Measurements from ENCODE around the gene CLCN4.

Gene CLCN4

DNA sequence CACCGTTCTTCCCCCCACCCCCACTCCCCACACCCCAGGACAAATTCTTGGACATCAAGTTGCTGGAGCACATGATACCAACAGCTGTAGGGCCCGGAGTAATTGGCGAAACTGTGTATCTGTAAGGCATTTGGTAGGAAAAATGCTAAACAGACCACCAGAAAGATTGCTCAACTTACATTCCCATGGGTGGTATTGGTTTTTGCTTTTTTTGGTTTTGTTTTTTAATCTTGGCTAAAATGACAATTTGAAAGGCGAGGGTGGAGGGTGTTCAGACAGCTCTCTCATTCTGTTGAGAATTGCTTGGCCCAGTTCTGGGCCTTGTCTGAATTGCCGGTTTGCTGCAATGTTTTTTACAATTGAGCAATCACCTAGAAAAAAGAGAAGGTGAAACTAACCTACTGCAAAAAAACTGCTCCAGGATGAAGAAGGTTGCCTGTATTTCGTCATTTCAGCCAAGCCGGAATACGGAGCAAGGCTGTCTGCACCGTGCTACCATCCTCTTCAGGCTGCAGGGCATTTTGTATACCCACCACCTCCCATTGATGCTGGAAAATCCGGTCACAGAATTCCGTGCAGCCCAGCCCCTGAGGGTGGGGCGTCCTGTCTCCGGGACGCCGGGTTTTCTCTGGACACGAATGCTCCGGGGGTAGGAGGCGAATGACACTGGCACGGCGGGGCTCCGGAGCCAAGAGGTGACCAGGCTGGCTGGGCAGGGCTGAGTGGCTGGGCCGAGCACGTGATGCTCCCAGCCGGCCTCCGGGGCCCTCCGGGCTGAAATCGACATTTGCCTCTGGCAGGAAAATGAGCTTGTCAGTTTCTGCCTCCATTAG lies at the start of gene CLCN4:
Gene CLCN4 (plus strand): TSS at position 777 of the 833 bp plus-strand sequence. CDS start 28,058 bp downstream, outside the sequence.
- DNase-seq (ENCODE audit: low read depth in 2 of 2): no peak

DNA sequence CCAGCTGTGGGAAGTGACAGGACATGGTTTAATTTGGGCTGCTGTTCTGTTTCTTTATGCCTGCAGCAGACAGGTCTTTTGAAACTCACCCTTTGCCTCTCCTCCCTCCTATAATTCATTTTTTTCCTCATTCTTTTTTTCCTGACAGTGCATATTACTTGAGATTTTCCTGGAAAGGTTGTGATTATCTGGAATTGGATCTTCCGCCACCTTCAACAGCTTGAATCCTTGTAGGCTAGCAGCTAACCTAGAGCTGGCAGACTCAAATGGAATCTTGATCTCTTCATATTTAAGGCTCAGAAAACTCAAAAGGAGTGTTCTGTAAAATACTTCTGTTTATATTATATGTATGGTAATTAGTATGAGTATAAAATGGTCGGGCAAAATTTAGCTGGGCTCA lies 49.3 kb upstream of the CLCN4 start:
- DNase-seq (ENCODE audit: low read depth in 2 of 2): no peak

- DNase-seq (ENCODE audit: low read depth in 2 of 2): no peak
These were observed 48.5 kb upstream of the CLCN4 start for GRCh38 chrX:10108288-10108687.

DNA sequence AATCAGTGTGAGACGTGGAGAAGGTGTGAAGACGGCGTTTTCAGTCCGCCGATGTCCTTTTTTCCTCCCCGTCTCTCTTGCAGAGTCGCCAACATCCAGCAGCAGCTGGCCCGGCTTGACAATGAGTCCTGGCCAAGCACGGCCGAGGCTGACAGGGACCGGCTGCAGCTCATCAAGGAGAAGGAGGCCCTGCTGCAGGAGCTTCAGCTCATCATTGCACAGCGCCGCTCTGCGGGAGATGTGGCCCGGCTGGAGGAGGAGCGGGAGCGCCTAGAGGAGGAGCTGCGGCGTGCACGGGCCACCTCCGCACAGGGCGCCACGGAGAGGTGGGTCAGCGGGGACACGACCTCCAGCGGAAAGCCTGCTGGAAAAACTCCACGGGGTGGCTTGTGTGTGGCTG lies 47.1 kb upstream of the CLCN4 start:
- DNase-seq (ENCODE audit: low read depth in 2 of 2): no peak

- no peak for DNase-seq (ENCODE audit: low read depth in 2 of 2)
These were observed 46.3 kb upstream of the CLCN4 start for GRCh38 chrX:10110316-10110935.

DNA sequence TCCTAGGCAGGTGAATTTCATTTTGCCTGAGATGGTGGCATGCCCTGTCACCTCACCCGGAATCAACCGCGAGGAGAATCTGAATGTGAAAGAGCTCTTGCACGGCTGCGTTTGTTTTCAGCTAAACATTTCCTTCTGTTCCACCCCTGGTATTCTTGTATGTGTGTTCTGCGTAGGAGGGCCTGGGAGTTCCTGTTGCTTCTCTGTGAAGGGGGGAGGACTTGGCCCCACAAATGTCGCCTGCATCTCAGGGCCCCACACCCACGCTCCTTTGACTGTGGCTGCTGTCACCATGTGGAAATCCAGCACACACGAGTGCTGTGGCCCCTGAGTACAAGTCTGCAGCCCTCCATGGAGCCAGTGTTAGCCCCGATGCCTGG lies 45.8 kb upstream of the CLCN4 start:
- no peak for DNase-seq (ENCODE audit: low read depth in 2 of 2)

DNA sequence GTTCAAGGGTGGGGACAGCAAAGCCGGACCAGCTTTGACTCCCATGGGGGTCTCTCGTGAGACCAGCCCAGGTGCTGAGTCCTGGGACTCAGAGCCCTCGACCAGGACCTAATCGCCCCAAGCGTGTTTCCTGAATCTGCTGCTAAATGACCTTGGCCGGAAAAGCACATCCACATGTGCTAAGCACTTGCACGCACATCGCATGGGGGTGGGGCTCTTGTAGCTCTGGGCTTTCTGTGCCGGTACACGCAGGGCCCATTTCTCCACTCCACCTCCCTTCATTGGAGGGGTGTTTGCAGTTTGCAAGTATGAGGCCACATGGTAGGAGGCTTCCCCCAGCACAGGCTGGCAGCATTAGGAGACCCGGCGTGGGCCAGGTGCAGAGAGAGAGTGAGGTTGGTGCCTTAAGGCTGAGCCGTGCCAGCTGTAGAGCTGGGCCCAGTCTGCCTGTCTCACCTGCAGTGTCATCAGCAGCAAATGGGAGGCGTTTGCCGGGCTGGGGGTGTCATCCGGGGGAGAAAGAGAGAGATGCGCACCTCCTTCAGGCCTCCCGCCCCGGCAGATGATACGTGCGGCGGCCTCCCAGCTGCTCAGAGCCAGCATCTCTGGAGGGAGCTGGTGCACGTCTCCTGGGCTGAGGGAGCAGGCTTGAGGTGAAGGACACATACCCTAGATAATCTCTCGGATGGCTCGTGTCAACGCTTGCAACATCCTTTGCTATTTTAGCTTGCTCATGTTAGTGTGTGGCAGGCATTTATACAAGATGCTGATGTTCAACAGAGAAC lies 45.2 kb upstream of the CLCN4 start:
- DNase-seq (ENCODE audit: low read depth in 2 of 2): no peak

DNA sequence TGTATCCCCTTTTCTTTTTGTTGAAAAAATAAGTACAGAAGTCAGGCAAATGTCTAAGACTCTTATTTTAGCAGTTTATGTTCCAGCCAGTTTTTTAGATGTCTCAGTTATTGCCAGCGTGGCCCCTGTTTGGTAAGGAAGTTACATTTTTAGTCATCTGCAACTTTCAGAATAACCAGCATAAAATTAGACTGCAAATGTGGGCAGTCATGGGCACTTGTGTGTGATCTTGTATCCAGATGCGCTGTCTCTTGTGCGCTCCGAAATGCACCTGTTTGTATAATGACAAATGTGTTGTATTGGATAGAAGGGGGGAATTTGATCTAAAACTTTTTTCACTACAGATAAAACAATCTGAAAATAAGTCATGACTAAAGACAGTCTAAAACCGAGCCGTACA lies 44.3 kb upstream of the CLCN4 start:
- DNase-seq (ENCODE audit: low read depth in 2 of 2): no peak

GRCh38 chrX:10115082-10115481 lies 41.7 kb upstream of the CLCN4 start:
- DNase-seq (ENCODE audit: low read depth in 2 of 2): no peak

DNA sequence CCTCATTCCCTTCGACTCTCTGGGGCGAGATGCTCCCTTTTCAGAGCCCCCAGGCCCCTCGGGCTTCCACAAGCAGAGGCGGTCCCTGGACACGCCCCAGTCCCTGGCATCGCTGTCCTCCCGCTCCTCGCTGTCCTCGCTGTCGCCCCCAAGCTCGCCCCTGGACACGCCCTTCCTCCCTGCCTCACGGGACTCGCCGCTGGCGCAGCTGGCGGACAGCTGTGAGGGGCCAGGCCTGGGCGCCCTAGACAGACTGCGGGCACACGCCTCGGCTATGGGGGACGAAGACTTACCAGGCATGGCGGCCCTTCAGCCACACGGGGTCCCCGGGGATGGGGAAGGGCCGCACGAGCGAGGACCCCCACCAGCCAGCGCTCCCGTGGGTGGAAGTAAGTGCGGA lies 39.5 kb upstream of the CLCN4 start:
- no peak for DNase-seq (ENCODE audit: low read depth in 2 of 2)

DNA sequence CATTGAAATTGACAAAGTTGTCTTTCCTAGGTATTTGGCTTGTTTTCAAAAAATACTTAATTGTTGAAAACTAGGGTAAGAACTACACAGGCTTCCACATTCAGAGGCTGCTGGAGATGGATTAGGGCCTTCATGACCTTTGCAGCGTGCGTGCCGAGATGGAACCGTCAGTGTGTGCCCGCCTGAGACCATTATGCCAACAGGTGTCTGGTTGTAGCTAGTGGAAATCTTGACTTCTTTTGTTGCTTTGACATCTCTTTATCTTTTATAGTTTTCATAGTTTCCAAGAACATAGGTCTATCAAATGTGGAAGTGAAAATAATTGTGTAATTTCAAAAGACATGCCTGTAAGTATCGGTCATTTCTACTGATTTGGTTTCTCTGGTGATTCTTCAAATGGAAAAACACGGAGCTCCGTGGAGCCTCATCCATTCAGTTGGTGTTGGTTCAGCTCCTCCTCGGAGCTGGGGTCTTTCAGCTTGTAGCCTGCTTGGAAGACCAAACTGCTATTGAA lies 38.9 kb upstream of the CLCN4 start:
- DNase-seq (ENCODE audit: low read depth in 2 of 2): no peak

DNA sequence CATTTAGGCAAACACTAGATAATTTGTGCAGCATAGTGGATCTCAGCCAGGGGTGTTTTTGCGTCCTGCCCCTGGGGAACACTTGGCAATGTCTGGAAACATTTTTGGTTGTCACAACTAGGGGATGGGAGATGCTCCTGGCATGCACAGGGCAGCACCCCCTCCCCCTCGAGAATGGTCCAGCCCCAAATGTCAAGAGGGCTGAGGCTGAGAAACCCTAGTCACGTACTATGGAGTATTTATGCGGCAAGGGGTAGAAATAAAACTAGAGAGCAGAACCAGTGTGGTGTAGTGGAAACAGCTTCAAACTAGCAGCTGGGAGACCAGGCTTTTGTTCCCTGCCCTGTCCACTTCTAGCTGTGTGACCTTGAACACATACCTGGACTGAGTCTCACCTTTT lies 38.2 kb upstream of the CLCN4 start:
- no peak for DNase-seq (ENCODE audit: low read depth in 2 of 2)

DNA sequence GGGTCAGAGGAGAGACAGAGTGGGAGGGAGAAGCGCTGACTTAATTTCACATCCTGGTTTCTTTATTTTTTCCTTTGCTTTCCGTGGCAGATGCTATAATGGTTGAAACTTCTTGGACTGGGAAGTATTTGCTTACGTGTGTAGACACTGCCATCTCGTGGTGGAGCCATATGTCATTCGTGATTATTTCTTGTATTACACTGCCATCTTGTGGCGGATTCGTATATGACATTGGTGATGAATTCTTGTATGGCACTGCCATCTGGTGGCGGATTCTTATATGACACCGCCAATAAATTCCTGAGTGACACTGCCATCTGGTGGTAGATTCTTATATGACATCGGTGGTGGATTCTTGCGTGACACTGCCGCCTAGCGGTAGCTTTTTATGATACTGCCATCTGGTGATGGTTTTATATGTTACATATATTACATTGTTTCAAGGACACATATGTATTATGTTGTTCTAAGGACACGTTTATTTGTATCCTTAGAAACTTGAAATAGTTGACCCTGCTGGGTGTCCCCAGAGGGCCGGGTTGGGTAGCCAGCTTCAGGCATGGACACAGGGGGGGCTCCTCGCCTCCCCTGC lies 37.3 kb upstream of the CLCN4 start:
- peak; percentile 38 to 44 for DNase-seq (ENCODE audit: low read depth in 2 of 2)

DNA sequence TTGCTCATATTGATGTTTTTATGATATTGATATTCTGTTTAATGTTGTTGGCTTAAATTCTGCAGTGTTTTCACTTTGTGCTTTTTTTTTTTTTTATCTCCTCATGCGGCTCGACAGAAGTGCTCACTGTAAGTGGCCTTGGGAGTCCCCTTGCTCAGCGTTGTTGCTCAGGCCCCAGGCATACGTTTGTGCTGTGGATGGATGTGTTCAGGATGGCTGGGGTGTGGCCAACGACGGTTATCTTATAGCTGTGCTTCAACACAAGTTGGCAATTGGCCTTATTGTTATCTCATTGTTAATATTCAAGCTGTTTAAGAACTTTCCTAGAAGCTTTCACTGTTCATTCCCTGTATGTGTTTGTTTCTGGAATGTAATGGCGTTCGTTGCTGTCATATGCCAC lies 36.4 kb upstream of the CLCN4 start:
- DNase-seq (ENCODE audit: low read depth in 2 of 2): no peak

DNA sequence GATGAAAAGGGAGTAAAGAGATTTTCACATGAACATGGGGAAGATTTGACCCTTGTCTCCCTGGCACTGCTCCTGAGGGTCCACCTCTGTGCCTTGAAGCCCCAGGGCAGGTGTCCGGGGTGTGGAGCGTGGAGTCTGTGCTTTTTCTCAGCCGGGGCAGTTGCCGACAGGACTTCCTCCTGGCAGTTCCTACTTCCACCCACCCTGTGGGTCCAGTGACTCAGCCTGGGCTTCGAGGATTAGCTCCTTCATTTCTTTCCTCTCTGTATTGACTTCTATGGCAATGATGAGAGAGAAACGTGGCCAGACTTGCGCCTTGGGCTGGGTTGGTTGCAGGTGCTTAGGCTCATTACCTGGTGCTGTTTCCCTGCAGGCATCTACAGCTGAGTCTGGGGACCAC lies 35.9 kb upstream of the CLCN4 start:
- no peak for DNase-seq (ENCODE audit: low read depth in 2 of 2)

- DNase-seq (ENCODE audit: low read depth in 2 of 2): no peak
These were observed 35.0 kb upstream of the CLCN4 start for GRCh38 chrX:10121787-10122186.

DNA sequence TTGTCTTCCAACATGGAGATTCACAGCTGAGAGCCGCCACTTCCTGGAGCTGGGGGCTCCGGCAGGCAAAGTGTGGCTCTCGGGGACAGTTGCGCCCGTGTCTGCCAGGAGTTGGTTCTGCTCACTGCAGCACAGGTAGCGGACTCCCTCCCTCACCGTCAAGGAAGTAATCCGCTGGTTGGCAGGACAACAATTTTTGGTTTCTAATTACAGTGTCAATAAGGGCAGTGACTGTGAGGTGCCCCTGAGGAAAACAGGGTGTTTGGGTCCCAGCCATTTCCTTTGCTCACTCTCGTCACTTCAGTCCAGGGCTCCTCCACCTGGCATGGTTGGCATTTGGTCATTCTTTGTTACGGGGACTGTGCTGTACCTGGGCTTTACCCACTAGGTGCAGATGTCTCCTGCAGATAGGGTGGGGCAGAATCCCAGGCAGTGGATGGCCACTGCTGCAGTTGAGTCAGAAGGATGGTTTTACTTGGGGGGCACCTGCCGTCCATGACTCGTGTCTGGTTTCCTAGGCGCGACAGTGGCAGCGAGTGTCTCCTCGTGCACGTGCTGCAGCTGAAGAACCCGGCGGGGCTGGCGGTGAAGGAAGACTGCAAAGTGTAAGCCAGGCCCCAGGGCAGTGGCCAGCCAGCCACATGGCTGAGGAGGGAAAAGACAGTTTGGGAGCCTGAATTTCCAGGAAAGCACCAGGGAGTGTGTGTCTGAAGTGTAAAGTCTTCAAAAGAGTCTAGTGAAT lies 32.1 kb upstream of the CLCN4 start:
- no peak for DNase-seq (ENCODE audit: low read depth in 2 of 2)

- DNase-seq (ENCODE audit: low read depth in 2 of 2): no peak
These were observed 31.5 kb upstream of the CLCN4 start for GRCh38 chrX:10125248-10125615.

DNA sequence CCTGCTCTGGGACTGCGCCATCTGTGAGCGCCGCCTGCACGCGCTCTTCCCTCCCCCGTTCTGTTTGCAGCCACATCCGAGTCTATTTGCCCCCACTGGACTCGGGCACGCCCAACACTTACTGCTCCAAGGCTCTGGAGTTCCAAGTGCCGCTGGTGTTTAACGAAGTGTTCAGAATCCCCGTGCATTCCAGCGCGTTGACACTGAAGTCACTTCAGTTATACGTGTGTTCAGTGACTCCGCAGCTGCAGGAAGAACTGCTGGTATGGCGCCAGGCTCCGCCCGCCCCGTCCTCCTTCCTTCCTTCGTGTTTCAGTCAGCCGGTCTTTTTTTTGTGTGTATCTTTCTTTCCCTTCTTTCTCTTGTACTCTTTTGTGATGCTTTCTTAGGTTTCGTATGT lies 30.7 kb upstream of the CLCN4 start:
- no peak for DNase-seq (ENCODE audit: low read depth in 2 of 2)

DNA sequence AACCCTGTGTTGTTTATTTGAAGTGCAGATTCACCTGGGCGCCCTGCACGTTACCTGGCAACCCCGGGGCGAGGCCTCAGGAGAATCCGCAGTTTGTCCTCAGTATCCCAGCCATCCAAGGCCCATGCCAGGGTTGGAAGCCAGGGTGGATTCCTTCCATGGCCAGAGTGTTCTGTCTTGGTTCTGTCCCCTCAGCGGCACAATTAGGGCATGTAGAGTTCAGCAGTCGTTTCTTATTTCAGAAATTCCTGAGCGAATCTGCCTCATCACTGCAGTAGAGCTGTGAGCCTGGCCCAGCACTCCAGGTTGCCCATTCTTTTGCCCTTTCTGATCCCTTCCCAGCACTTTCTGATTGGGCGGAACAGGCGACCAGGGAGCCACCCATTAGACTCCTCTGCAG lies 29.9 kb upstream of the CLCN4 start:
- DNase-seq (ENCODE audit: low read depth in 2 of 2): no peak

DNA sequence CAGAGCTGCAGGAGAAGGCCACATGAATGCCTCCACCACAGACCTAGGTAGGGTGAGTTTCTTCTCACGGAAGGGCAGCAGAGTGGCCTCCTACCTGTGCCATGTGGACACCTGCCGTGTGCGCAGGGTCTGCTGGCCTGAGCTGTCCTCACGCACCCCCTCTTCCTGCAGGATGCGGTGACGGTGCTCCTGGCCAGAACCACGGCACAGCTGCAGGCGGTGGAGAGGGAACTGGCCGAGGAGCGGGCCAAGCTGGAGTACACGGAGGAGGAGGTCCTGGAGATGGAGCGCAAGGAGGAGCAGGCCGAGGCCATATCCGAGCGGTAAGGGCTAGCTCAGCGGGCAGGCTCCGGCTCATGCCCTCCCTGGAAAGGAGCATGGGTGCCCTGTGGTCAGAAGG lies 28.4 kb upstream of the CLCN4 start:
- DNase-seq (ENCODE audit: low read depth in 2 of 2): no peak

DNA sequence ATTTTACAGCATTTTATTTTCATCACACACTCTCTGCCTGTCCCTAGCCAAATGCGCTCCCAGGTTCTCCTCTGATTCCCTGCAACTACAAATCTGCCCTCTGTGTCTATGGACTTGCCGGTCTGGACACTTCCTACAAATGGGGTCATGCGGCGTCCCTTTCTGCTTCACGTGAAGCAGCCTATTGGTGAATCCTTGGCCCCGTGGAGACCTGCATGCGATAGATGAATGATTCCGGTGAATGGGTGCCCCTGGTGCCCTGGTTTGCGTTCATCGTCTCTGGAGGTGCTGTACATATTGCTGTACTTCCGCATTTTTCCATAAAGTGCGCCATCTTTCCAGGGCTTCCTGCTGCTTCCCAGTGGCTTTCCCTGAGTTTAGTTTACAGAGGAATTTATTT lies 27.5 kb upstream of the CLCN4 start:
- DNase-seq (ENCODE audit: low read depth in 2 of 2): no peak

All from fibroblast of skin of left biceps (primary cell).